Measurements from ENCODE around the gene LRRC8C. TPM values are rescaled to one million over a fixed set of nuclear protein-coding genes. Genes with fewer than 3 reads are reported as not detected.
"Not testable (repeated sequence)": the region's sequence is repeated elsewhere in the genome, so short reads cannot be mapped to it uniquely, and the experiment has no call there.

LRRC8C gene
- polyA plus RNA-seq, 4 donors: 6.7 to 7.3 (median 6.9) TPM

GRCh38 chr1:89701746-89702241 lies 68.9 kb downstream of the LRRC8C start:
- DNase-seq (ENCODE audit: low read depth in 4 of 4, low spot score in 2 of 4): no peak

GRCh38 chr1:89702520-89703045 lies 69.7 kb downstream of the LRRC8C start:
- no peak for DNase-seq (ENCODE audit: low read depth in 4 of 4, low spot score in 2 of 4)

- DNase-seq (ENCODE audit: low read depth in 4 of 4, low spot score in 2 of 4): no peak
Observed at GRCh38 chr1:89703469-89703868, 70.5 kb downstream of the LRRC8C start.

GRCh38 chr1:89704014-89704413 lies 71.1 kb downstream of the LRRC8C start:
- no peak for DNase-seq (ENCODE audit: low read depth in 4 of 4, low spot score in 2 of 4)

- DNase-seq (ENCODE audit: low read depth in 4 of 4, low spot score in 2 of 4): not testable (repeated sequence)
Observed at GRCh38 chr1:89704885-89705284, 72.0 kb downstream of the LRRC8C start.

- no peak for DNase-seq (ENCODE audit: low read depth in 4 of 4, low spot score in 2 of 4)
Observed at GRCh38 chr1:89705901-89706699, 73.2 kb downstream of the LRRC8C start.

GRCh38 chr1:89706700-89707012 lies 73.7 kb downstream of the LRRC8C start:
- no peak for DNase-seq (ENCODE audit: low read depth in 4 of 4, low spot score in 2 of 4)

GRCh38 chr1:89708751-89709375 lies 75.9 kb downstream of the LRRC8C start:
- DNase-seq (ENCODE audit: low read depth in 4 of 4, low spot score in 2 of 4): no peak

- DNase-seq (ENCODE audit: low read depth in 4 of 4, low spot score in 2 of 4): no peak
Observed at GRCh38 chr1:89710498-89711139, 77.7 kb downstream of the LRRC8C start.

- no peak for DNase-seq (ENCODE audit: low read depth in 4 of 4, low spot score in 2 of 4)
Observed at GRCh38 chr1:89711140-89711778, 78.3 kb downstream of the LRRC8C start.

- DNase-seq (ENCODE audit: low read depth in 4 of 4, low spot score in 2 of 4): no peak
Observed at GRCh38 chr1:89712420-89712819, 79.5 kb downstream of the LRRC8C start.

- DNase-seq (ENCODE audit: low read depth in 4 of 4, low spot score in 2 of 4): no peak
Observed at GRCh38 chr1:89715677-89716076, 82.8 kb downstream of the LRRC8C start.

GRCh38 chr1:89719502-89720306 lies 86.8 kb downstream of the LRRC8C start:
- DNase-seq (ENCODE audit: low read depth in 4 of 4, low spot score in 2 of 4): no peak

- no peak for DNase-seq (ENCODE audit: low read depth in 4 of 4, low spot score in 2 of 4)
Observed at GRCh38 chr1:89720839-89721238, 87.9 kb downstream of the LRRC8C start.

GRCh38 chr1:89721351-89721750 lies 88.4 kb downstream of the LRRC8C start:
- no peak for DNase-seq (ENCODE audit: low read depth in 4 of 4, low spot score in 2 of 4)

GRCh38 chr1:89723144-89723543 lies 90.2 kb downstream of the LRRC8C start:
- DNase-seq (ENCODE audit: low read depth in 4 of 4, low spot score in 2 of 4): no peak

- no peak for DNase-seq (ENCODE audit: low read depth in 4 of 4, low spot score in 2 of 4)
Observed at GRCh38 chr1:89723863-89724262, 90.9 kb downstream of the LRRC8C start.

- no peak for DNase-seq (ENCODE audit: low read depth in 4 of 4, low spot score in 2 of 4)
Observed at GRCh38 chr1:89724369-89725010, 91.6 kb downstream of the LRRC8C start.

- no peak for DNase-seq (ENCODE audit: low read depth in 4 of 4, low spot score in 2 of 4)
Observed at GRCh38 chr1:89725011-89725370, 92.1 kb downstream of the LRRC8C start.

- no peak for DNase-seq (ENCODE audit: low read depth in 4 of 4, low spot score in 2 of 4)
Observed at GRCh38 chr1:89725631-89726030, 92.7 kb downstream of the LRRC8C start.

All from left renal cortex interstitium (tissue), 4 donors.